NCI-H748 (cell line): ENCODE data around the gene GALNT2.

Source experiments
- DNase-seq: peaks from one replicate; lab custom pipeline; 2025; ENCODE audit not compliant: unreplicated experiment; lab: John Stamatoyannopoulos, UW

GALNT2 gene

GRCh38 chr1:230270559-230271281 is 203.7 kb downstream of the GALNT2 start:
- peak; percentile 95 for DNase-seq

GRCh38 chr1:230271300-230272035 is 204.4 kb downstream of the GALNT2 start:
- DNase-seq: peak; percentile 27

- DNase-seq: no peak
Measured at GRCh38 chr1:230272557-230272956, 205.5 kb downstream of the GALNT2 start.

DNA sequence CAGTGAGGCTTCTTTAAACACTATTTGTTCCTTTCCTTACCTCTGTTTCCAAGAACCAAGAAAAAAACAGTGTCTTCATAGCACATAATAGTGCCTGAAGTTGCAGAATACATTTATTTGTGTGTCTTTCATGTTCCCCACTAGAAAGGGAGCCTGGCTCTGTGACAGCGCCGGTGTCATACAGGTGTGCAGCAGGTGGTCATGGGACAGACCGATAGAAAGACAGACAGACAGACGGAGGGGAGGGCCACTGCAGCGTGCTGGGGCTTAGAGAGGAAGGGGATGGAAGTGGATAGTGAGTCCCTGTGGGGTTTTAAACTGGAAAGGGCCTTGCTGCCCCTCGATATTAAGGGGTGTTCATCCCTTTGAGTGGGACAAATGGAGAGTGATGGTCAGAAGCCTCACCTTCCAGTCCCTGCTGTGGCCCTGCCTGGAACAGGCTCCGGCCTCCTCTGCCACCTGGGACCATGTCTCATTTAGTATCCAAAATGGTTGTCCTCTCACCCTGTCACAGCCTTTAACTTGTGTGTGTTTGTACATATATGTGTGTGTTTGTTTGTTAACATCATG is 206.2 kb downstream of the GALNT2 start:
- no peak for DNase-seq

GRCh38 chr1:230274254-230274653 is 207.2 kb downstream of the GALNT2 start:
- DNase-seq: no peak

DNA sequence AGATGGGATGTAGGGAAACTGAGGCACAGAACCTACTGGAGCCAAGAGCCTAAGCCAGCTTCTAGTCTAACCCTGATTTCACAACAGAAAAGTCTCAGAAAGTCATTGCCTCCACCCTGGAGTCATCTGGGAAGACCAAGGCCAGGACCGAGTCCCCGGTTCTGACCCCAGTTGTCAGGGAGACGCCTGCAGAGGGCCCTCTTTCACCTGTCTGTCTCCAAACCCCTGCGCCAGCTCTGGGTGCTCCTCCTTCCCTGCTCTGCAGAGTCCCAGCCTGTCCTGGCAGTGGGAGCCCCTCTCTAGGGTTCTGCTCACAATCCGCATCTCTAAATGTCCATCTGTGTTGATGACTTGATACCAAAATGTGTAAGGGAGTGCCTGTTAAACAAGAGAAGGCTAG is 209.4 kb downstream of the GALNT2 start:
- DNase-seq: no peak

DNA sequence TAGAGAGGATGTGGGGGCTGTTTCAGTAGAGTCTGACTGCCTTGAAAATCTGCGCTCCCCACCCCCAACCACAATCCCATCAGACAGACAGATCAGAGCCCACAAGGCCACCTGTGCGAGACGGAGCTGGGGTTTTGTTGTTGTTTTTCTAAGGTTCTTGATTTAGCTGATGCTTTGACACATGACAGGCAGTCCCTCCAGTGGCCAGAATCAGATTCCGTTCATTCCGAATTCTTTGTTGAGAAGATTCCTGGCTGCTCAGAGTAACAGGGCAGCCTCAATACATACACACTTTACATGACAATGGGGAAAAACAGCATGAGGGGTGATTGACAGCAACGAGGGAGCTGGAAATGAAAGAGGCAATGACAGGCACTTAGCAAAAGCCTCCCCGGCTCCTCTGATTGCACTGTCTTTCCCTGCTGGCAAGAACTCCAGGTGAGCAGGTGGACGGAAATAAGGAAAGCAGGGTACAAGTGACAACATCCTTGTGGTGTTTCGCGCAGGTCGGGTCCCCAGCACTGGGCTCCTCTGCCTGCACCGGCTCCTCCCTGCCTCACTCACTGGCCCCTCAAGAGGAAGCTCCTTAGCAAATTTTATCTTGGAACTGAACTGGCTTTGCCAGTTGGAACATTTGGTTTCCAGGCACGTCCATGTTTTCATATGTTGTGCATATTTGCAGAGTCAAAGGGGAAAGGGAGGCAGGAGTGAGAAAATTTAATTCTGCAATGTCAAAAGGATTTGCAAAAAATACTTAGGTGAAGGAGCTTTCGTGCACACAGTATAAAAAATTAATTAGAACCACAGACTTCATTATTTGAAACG is 210.4 kb downstream of the GALNT2 start:
- DNase-seq: peak; percentile 42

DNA sequence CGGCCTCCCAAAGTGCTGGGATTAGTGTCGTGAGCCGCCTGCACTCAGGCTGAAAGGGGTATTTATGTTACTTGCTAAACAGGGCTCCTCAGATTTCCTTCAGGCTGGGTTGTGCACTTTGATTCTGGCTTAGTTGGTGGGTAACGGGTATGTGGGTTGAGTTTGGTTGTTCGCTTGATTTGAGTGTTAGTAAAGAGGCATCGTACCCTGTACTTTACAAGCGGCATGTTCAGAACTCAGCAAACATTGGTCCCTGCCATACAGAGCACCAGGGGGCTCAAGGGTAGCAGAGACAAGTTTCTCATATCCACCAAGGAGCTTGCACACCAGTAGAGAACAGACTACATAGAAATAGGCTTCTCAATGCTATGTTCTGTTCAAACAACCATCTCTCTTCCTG is 211.3 kb downstream of the GALNT2 start:
- DNase-seq: no peak

GRCh38 chr1:230278871-230279582 is 212.0 kb downstream of the GALNT2 start:
- no peak for DNase-seq

GRCh38 chr1:230279583-230279945 is 212.5 kb downstream of the GALNT2 start:
- DNase-seq: no peak

GRCh38 chr1:230280054-230280795 is 213.2 kb downstream of the GALNT2 start:
- no peak for DNase-seq

- DNase-seq: no peak
Measured at GRCh38 chr1:230280906-230281413, 213.9 kb downstream of the GALNT2 start.

DNA sequence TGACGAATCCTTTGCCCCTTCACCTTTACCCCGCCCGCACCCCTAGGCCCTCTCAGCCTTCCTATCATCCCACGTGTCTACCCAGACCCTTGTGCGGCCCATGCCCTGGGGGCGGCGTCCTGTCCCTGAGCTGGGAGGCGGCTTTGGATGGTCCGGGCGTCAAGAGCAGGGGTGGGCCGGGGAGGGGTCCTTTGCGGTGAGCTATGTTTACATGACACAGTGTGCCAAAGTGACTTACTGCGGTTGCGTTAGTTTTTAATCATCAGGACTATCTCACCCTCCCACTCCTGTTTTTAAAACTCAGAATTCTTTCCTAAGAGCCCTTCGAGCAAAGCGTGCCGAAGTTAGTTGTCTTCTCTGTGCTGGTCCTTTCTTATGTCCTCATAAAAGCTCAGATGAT is 214.5 kb downstream of the GALNT2 start:
- DNase-seq: no peak

DNA sequence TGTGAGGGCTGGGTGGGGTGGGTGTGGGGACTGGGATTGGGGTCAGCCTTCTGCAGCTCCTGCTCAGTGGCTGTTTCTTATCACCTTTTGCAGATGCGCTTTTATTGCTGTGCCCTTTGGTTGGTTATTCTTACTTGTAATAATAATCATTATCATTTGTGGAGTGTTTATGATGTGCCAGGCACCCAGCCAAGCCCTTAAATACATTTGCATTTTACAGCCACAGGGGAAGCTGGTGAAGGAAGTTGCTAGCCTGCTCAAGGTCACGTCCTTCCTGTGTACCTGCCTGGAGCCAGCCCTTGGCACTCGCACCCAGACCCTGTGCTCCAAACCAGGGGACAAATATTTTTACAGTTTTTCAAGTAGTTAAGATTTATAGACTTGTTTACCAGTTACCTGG is 215.1 kb downstream of the GALNT2 start:
- peak; percentile 61 for DNase-seq

DNA sequence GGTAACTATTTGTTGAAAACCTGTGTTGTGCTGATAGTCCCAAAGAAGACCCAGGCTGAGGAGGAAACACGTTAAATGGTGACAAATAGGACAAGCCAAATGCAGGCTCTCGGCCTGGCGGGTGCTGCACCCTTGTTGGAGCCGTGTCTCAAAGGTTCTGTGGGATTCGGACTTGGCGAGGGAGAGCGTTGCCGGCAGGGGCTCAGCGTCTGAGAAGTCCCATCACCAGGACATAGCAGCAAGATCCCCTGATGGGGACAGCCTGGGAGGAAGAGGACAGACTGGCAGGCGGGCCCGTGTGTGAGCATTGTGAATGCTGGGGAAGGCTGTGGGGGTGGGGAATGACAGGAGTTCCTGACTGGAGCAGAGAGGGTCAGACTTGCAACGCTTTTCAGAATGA is 216.6 kb downstream of the GALNT2 start:
- no peak for DNase-seq

GRCh38 chr1:230284891-230285290 is 217.9 kb downstream of the GALNT2 start:
- DNase-seq: no peak

DNA sequence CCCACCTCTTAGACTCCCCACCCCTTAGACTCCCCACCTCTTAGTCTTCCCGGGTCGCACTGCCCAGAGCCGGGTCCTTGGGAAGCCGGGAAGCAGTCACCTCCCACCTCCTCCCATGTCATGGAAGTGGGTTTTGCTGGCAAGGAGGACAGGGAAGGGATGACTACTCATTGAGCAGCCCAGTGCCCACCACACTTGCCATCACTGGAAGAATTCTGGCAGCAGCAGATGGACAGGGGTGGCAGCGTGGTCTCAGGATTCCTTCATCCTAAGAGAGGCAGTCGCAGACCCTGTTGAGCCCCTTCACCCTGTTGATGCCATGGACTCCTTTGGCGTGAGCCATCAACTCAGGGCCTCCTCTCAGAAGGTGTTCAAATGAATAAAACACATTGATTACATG is 218.3 kb downstream of the GALNT2 start:
- DNase-seq: no peak

- DNase-seq: no peak
Measured at GRCh38 chr1:230286166-230286889, 219.3 kb downstream of the GALNT2 start.

DNA sequence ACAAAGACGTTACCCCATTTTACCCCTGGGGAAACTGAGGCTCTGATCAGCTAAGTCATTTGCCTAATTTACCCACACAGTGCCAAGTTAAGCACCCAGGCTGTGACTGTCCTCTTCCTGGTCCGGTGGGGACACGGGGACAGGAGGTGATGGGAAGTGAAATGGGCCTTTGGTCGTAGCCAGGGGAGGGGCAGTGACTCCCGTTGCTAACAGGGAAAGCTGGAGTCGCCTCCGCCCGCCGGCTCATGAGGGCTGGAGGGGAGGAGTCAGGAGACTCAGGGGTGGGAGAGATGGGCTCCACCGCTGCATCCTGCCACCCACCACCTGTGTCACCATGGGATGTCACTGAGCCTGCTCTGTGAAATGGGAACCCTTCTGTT is 219.8 kb downstream of the GALNT2 start:
- peak; percentile 13 for DNase-seq
